Measurements from ENCODE around the gene FFAR4.

The FFAR4 gene

GRCh38 chr10:93547522-93547921 is 18.9 kb upstream of the FFAR4 start:
- POLR2A ChIA-PET, result no interaction called here
- CTCF ChIA-PET, result no interaction called here
- no peak for TF ChIP-seq CTCF (IDR thresholded peaks at IDR 0.05; ENCODE audit: control extremely low read depth, extremely low read depth, low read depth, missing control alignments)
- DNase-seq (ENCODE audit: extremely low spot score), result no peak

GRCh38 chr10:93548376-93549071 is 17.9 kb upstream of the FFAR4 start:
- no peak for DNase-seq (ENCODE audit: extremely low spot score)
- no peak for TF ChIP-seq CTCF (IDR thresholded peaks at IDR 0.05; ENCODE audit: control extremely low read depth, extremely low read depth, low read depth, missing control alignments)
- CTCF ChIA-PET, result no interaction called here
- POLR2A ChIA-PET, result no interaction called here

- ChIA-PET POLR2A (no interaction called here), CTCF (interaction anchor here (0.9 kb wide), 1 partner anchor 8 kb away, joined by 3 read pairs; no protein-coding TSS in a partner anchor)
Measured at GRCh38 chr10:93550606-93551005, 15.9 kb upstream of the FFAR4 start.

GRCh38 chr10:93552780-93553179 is 13.7 kb upstream of the FFAR4 start:
- CTCF ChIA-PET, result interaction anchor here (1.0 to 7.7 kb wide), 5 partner anchors 10 to 263 kb away, joined by 3 to 92 read pairs (median 3); no protein-coding TSS in a partner anchor
- TF ChIP-seq CTCF (IDR thresholded peaks at IDR 0.05; ENCODE audit: control extremely low read depth, extremely low read depth, low read depth, missing control alignments), result no peak
- POLR2A ChIA-PET, result no interaction called here
- DNase-seq (ENCODE audit: extremely low spot score), result no peak

More at GRCh38 chr10:93550606-93551005, 15.9 kb upstream of the FFAR4 start:
- DNase-seq (ENCODE audit: extremely low spot score), result no peak
- no peak for TF ChIP-seq CTCF (IDR thresholded peaks at IDR 0.05; ENCODE audit: control extremely low read depth, extremely low read depth, low read depth, missing control alignments)

GRCh38 chr10:93553482-93554315 is 12.8 kb upstream of the FFAR4 start:
- POLR2A ChIA-PET, result no interaction called here
- CTCF ChIA-PET, result interaction anchor here (0.6 to 7.7 kb wide), 28 partner anchors 11 to 381 kb away, joined by 3 to 92 read pairs (median 4); partner anchors contain the start of genes FFAR4 and FRA10AC1
- TF ChIP-seq CTCF (IDR thresholded peaks at IDR 0.05; ENCODE audit: control extremely low read depth, extremely low read depth, low read depth, missing control alignments), result no peak
- DNase-seq (ENCODE audit: extremely low spot score), result no peak

GRCh38 chr10:93554316-93554663 is 12.2 kb upstream of the FFAR4 start:
- CTCF ChIA-PET, result interaction anchor here (0.6 to 7.7 kb wide), 36 partner anchors 10 to 381 kb away, joined by 3 to 92 read pairs (median 4); partner anchors contain the start of genes FFAR4, FRA10AC1 and PDE6C
- POLR2A ChIA-PET, result no interaction called here
- DNase-seq (ENCODE audit: extremely low spot score), result no peak
- no peak for TF ChIP-seq CTCF (IDR thresholded peaks at IDR 0.05; ENCODE audit: control extremely low read depth, extremely low read depth, low read depth, missing control alignments)
